GM21717 (cell line): ENCODE data around the gene IQCF5.
"Not testable (repeated sequence)": the region's sequence is repeated elsewhere in the genome, so short reads cannot be mapped to it uniquely, and the experiment has no call there.

Source experiments
- ATAC-seq: cut with Tn5 transposase; IDR thresholded peaks from one replicate; pipeline ENCODE4 v1.9.1; 2021; ENCODE audit warnings: mild to moderate bottlenecking, moderate library complexity; ENCODE audit not compliant: unreplicated experiment

Gene IQCF5

DNA sequence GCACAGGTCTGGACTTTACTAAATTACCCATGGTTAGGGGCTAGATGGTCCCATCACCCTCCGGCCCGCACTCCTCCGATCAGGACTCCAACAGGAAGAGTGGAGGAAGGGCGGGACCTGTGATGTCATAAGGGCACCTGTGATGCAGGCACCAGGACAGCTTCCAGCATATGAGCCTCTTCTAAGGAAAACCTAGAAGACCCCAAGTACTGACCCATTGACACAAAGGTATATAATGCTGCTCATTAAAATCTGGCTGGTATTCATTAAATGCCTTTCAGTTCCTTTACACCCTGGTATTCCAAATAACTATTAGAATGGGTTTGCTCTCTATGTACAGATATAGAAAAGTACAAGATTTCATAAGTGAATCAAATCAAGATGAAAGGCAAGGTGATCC, at the start of gene IQCF5:
IQCF5 (minus strand) TSS at position 101 of the 400 bp plus-strand sequence; CDS start at position 31, 70 bp downstream.
- ATAC-seq = no peak

DNA sequence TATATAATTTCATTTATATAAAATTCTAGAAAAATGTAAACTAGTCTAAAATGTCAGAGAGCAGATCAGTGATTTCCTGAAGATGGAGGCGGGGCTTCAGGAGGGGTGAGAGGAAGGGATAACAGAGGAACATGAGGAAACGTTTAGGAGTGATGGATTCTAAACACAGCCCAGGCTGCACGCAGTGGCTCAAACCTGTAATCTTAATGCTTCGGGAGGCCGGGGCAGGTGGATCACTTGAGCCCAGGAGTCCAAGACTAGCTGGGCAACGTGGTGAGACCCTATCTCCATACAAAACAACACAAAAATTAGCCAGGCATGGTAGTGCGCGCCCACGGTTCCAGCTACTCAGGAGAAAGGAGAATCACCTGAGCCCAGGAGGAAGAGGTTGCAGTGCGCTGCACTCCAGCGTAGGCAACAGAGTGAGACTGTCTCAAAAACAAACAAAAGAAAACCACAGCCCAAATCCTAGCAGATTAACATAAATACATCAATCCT, 45.7 kb upstream of the IQCF5 start:
- ATAC-seq = no peak

DNA sequence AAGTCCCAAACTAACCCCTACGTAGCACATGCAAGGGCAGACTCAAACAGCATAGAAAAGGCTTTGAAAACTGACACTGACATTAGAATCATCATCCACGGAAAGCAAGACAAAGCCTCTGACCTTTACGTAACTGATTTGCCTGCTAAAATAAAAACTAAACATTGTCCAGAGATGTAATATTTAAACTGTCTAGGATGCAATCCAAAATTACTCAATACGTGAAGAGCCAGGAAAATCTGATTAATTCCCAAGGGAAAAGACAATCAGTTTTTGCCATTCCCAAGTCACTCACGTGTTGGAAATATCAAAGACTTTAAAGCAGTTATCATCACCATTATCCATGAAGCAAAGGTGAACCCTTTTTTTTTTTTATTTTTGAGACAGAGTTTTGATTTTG, 41.0 kb upstream of the IQCF5 start:
- no peak for ATAC-seq

DNA sequence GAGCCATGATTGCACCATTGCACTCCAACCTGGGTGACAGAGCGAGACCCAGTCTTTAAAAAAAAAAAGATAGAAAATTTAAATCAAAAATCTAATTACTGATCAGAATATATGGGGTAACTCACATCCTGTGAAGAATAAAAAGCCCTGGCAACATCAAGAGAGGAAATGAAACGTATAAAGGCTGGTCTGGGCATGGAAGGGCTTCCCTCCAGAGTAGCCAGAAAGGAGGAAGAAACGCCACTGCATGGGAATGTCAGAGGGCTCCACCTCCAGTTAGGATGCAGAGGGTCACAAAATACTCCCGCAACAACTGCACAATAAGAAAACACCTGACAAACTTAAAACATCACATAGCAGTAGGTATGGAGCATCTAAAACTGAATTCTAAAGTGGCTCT, 32.6 kb upstream of the IQCF5 start:
- no peak for ATAC-seq

DNA sequence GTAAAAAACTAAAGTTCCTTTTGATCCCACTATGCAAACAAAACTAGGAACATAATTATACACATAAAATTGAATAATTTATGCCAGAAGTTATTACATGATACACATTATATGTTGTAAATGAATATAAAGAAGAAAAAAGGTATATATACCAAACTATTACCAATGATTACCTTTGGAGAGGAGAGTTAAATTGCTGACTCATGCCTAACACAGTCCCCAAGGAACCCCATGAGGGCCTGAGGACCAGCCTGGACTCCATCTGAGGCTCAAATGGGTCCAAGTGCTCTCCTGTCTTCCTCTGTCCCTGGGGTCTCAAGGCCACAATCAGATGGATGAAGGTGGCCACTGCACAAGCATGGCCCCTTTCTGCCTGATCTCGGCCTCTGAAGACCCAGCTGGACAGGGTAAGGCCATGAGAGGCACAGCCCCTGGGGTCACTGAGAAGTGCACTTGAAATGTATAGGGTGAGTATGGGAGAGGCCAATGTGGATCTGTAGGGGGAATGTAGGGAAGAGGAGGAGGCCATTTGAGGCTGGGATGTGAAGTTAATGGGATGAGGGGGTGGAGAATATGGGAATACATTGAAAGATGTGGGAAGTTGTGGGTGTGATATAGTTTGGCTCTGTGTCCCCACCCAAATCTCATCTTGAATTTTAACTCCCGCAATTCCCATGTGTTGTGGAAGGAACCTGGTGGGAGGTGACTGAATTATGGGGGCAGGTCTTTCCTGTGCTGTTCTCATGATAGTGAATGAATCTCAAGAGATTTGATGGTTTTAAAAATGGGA, 28.8 kb upstream of the IQCF5 start:
- no peak for ATAC-seq

DNA sequence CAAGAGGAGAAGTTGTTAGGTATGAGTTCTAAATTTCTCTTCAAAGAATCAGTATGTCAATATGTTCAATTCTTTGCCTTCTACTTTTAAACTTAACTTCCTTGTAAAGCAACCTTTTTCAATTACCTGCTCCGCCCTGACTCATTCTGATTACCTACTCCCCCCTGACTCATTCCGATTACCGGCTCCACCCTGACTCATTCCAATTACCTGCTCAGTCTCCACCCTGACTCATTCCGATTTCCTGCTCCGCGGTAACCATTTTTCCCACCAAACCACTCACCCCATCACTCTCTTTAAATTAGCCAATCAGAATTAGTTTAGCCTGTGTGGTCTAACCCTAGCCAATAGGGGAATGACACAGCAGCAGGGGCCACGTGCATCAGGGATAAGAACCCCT, 27.0 kb upstream of the IQCF5 start:
- ATAC-seq = not testable (repeated sequence)

DNA sequence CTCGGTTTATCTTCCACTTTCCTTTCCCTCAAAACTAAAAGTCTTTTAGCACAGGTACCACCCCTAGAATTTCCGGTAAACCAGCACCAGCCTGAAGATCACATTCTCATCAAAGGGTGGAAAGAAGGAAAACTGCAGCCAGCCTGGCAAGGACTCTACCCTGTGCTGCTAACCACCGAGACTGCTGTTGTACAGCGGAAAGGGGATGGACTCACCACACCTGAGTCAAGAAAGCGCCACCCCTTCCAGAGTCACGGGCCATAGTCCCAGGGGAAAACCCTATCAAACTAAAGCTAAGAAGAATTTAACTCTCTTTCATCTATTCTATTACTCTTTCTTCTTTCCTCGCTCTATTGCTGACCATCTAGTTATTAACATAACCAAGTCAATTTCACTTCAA, 24.6 kb upstream of the IQCF5 start:
- not testable (repeated sequence) for ATAC-seq

DNA sequence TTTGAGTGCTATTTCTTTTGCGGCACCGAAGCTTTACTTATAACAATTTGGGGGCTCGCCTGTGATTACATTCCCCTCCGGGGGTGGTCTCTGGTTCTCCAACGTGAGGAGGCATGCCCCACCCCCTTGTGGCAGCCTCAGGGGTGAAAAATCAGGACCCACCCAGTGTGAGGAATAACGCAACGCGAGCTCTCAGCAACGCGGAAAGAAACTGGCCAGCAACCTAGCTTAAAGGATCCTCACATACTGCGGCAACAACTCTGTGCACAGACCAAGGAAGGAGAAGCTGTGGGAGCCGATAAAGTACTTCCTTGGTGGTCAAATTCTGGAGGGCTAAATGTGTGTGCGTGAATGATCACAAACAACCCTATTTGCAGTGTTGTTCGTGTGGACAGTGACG, 22.0 kb upstream of the IQCF5 start:
- no peak for ATAC-seq

DNA sequence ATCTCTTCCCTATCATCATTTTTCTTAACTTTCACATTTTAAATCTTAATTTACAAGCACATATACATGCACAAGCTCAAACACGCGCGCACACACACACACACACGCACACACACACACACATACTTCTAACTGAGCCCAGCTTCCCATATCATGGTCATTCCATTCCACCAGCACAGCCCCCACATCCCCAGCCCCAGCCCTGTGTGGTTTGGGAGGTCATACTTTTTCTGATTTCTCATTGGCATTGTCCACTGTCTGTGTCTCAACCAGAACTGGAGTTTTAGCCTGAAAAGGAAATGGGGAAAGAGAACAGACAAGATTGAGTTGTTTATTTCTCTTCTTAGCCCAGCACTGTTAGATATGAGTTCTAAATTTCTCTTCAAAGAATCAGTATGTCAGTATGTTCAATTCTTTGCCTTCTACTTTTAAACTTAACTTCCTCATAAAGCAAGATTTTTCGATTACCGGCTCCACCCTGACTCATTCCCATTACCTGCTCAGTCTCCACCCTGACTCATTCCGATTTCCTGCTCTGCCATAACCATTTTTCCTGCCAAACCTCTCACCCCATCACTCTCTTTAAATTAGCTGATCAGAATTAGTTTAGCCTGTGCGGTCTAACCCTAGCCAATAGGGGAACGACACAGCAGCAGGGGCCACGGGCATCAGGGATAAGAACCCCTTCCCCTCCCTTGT, 21.4 kb upstream of the IQCF5 start:
- no peak for ATAC-seq

DNA sequence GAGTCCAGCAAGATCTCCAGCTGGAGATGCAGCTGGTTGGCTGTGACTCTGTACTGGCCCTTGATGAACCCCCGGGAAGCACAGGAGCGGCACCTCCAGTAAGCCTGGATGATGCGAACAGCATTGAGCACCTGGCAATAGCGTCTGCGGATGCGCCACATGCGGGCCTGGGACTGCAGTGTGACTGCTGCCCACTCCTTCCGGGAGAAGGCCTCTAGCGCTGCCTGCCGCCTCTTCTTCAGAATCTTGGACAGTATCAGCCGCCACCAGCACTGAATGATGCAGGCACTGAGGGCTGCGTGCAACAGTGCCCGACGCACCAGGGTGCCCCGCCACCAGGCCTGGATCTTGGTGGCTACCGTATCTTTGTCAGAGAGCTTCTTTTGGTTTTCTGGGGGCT, 19.5 kb upstream of the IQCF5 start:
- no peak for ATAC-seq

DNA sequence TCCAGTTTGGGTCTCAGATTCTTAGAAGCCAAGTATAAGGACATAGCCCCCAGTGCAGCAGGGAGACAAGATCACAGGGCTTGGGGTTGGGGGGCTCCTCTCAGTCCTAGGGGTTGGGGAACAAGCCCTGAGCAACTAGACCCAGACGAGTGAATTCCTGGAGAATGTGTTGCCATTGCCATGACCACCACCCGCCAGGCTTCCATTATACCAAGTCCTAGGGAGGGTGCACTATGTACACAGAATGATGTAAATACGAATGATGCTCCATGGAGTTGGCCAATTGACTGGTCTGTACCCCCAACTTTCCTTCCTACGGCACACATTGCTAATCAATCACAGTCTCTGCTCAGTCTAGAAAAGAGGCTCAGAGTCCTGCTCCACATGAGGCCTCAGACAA, 19.0 kb upstream of the IQCF5 start:
- ATAC-seq = no peak

DNA sequence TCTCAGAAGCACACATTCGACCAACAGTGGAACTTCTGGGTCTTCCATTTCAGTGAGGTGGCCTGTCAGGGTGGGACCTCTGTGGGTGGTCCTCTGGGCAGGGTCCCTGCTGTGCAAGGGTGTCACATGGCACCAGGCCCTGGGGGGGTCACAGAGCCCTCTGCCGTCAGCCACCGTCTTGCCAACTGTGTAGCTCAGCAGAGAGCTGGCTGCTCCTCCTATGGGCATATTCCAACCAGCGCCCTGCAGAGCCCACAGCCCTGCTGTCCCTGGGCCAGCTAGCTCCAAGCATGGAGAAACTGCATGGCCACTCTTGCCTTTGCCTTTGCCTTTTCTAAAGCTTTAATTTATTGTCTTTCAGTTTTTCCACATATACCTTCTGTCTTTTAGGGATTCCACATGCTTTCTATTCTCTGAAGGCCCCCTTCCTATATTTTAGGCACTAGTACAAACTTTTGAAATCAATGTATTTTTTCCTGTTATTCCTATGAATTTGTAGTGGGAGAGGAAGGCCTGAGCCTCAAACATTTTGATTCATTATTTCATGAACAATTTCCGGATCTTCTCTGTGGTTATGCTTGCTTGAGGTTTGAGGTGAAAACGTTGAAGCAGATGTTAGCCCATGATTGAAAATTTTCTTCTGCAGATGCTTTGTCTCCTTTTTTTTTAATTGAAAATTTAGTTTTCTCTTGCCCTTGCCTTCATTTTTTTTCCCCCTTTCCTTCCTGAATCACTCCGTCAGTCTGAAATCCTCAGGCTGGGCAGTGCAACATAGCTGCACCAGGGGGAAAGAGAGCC, 16.0 kb upstream of the IQCF5 start:
- ATAC-seq = no peak

DNA sequence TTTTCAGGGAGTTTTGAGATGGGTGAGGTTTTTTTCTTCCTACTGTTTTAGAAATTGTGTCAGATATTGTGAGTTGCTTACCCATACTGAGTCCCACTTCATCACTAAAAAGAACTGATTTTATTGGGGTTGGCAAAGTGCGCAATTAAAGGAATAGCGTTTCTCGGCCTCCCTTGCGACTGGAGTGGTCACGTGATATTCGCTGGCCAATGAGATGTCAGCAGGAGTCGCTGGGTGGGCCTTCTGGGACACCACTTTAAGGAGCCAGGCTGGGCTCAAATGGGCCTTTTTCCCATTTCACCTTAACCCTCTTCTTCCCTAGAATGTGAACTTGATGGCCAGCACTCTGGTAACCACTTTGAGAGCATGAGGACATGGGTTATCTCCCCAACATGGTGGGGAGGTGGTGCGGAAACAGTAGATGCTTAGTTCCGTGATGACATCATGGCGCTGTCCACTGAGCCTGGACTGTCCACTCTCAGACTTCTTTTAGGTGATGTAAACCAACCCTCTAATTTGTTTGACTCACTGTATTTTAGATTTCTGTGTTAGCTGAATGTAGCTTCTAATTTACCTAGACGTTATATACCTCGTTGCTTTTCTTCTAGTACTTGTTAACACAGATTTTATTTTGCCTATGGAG, 13.2 kb upstream of the IQCF5 start:
- no peak for ATAC-seq

DNA sequence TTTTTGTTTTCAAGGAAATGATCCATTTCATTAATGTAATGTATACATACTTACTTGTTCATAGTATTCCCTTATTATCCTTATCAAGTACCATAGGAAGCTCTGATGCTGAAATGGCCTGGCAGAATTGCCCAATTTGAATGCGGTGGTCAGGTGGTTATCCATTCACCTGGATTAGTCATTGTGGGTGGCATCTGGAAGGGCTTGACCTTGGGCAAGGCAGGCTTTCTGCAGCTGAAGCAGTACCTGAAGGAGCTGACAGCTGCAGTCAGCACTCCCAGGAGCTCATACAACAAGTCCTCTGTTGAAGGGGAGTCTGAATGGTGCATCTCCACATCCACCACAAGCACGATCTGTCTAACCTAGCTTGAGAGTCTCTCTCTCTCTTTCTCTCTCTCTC, 12.2 kb upstream of the IQCF5 start:
- ATAC-seq = no peak

DNA sequence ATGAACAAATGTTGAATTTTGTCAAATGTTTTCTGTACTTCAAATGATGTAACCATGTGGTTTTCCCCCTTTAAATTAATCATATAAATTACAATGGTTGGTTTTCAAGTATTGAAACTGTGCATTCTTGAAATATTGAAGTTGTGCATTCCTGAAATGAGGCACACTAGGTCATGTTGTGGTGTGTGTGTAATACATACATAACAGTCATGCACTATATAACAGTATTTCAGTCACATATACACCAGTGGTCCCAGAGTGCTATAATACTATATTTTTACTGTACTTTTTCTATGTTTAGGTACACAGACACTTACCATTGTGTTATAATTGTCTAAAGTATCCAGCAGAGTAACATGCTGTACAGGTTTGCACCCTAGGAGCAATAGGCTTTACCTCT, 11.0 kb upstream of the IQCF5 start:
- ATAC-seq = no peak

DNA sequence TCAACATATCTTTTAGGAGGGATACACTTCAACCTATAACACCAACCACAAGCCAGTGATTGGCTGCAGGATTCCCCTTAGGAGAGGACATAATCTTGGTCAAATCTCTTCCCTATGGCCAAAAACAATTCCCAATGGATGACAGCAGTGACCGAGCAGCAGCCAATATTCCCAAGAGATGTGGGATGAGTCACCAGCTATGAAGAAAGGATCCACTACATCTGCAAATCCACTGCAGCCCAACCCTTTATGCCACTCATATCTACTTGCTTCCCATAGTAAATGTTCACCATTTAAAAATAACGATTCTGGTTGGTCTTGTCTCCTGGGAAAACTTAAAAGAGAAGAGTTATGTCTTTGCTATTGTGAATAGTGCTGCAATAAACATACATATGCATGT, 4.5 kb upstream of the IQCF5 start:
- no peak for ATAC-seq

DNA sequence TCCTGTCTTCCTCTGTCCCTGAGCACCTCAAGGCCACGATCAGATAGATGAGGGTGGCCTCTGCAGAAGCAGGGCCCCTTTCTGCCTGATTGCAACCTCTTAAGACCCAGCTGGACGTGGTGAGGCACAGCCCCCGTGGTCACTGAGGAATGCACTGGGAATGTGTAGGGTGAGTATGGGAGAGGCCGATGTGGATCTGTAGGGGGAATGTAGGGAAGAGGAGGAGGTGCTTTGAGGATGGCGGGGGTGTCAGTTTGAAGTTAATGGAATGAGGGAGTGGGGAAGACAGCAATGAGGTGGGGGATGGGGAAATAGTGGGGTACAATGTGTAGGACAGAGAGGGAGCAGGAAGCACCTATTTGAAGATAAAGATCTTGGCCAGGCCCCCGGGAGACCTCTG, 785 bp upstream of the IQCF5 start:
- ATAC-seq = no peak

DNA sequence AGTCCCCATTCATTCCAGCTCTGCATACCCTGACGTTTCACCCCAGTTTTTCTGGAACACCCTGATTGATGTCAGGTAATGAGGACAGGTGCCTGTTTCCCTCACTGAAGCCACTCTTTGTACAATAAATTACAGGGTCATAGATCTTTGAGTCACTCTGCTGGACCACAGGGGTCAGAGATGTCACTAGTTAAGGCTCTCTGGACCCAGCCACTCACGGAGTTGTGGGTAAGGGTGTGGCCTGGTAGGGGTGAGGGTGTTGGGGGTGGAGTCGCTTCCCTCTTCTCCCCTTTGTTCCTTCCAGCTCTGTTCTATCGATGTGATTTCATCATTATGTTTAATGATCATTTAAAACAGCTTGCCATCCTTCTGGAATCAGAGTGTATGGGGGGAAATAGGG, 512 bp downstream of the IQCF5 start:
- no peak for ATAC-seq

DNA sequence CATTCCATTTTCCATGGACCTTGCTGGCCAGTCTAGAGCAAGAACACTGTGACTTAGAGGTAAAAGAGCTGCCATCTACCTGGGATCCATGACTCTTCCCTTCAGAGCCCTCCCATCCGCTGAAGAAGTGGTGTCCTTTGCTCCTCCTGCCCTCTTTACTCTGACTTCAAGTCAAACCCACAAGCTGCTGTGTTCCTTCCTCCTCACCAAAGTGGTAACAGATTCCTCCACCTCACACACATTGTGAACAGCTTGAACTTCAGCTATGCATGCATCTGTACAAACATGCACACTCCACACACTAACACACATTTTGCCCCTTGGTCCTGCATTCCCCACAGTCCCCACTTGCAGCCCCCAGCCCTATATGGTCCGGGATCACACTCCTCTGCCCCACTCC, 990 bp downstream of the IQCF5 start:
- ATAC-seq = no peak

DNA sequence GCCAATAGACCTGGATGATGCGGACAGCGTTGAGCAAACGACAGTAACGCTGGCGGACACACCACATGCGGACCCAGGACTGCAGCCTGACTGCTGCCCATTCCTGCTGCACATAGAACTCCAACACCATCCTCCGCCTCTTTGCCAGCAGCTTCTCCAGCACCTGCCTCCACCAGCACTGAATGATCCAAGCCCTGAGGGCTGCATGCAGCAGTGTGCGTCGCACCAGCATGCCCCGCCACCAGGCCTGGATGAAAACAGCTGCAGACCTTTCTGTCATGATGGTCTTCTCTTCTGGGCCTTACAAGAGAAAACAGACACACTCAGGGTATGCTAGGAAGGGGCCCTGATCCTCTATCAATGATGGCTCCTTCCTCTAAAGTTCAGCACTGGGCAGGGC, 1.5 kb downstream of the IQCF5 start:
- no peak for ATAC-seq

DNA sequence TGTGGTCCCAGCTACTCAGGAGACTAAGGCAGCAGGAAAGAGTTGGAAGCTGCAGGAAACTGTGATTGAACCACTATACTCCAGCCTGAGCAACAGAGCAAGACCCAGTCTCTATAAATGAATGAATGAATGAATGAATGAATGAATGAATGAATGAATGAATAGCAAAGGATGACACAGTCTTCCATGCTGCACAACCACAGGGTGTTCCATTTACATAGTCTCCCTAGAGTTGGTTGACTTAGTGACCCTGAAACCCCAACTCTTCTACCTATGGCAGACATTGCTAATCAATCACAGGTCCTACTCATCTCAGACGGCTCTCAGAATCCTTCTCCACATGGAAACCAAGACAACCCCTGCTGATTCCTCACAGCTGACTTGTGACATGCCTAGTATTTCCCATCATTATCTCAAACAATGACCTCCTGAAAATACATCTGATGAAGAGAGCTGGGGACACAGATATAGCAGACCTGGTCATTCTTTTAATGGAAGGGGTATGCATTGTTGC, 2.1 kb downstream of the IQCF5 start:
- no peak for ATAC-seq
